ENCODE measurements around the gene SORCS2. TPM values are rescaled to one million over a fixed set of nuclear protein-coding genes. Genes with fewer than 3 reads are reported as not detected.

The SORCS2 gene
- total and polyA plus RNA-seq, 2 of the 8 experiments (the other 6 are each of a cell fraction or from before 2014, with no cell fraction given): 0.36 to 1.8 TPM

DNA sequence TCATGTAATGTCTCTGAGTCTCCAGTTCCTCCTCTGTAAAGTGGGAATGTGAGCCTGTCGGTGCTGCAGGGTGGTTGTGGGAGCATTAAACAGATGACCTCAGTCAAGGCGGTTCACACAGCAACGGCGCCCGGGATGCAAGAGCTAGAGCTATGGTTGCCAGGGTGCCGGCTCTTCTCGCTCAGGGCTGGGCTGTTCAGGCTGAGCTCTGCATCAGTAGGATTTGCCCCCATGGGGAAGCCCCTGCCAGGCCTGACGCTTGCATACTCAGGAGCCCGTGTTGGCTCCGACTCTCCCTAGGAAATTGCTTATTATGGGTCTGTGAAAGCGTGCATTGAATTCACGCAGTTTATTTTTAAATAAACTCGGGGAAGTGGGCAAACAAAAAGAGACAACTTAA lies 175.1 kb downstream of the SORCS2 start:
- H2BK20ac ChIP-seq (ENCODE audit: low read length): no peak overlapping the region
- H3K9ac ChIP-seq (replicated peaks in 1 of 4; ENCODE audit: extremely low read depth in 1 of 4, low read depth in 3 of 4, low read length in 3 of 4): no peak overlapping the region
- no peak for TF ChIP-seq SP4 (IDR thresholded peaks at IDR 0.05; ENCODE audit: low read length)
- no peak for TF ChIP-seq POLR2A (IDR thresholded peaks at IDR 0.05; ENCODE audit: control extremely low read depth in 1 of 2, low read depth in 2 of 2, low read length in 2 of 2)
- TF ChIP-seq CEBPB (IDR thresholded peaks at IDR 0.05; ENCODE audit: low read depth, low read length): no peak
- TF ChIP-seq CHD2 (IDR thresholded peaks at IDR 0.05; ENCODE audit: low read length): no peak
- TF ChIP-seq, protein P1, sequence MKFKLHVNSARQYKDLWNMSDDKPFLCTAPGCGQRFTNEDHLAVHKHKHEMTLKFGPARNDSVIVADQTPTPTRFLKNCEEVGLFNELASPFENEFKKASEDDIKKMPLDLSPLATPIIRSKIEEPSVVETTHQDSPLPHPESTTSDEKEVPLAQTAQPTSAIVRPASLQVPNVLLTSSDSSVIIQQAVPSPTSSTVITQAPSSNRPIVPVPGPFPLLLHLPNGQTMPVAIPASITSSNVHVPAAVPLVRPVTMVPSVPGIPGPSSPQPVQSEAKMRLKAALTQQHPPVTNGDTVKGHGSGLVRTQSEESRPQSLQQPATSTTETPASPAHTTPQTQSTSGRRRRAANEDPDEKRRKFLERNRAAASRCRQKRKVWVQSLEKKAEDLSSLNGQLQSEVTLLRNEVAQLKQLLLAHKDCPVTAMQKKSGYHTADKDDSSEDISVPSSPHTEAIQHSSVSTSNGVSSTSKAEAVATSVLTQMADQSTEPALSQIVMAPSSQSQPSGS (IDR thresholded peaks at IDR 0.05; ENCODE audit: low read length): no peak
- TF ChIP-seq, protein P2, sequence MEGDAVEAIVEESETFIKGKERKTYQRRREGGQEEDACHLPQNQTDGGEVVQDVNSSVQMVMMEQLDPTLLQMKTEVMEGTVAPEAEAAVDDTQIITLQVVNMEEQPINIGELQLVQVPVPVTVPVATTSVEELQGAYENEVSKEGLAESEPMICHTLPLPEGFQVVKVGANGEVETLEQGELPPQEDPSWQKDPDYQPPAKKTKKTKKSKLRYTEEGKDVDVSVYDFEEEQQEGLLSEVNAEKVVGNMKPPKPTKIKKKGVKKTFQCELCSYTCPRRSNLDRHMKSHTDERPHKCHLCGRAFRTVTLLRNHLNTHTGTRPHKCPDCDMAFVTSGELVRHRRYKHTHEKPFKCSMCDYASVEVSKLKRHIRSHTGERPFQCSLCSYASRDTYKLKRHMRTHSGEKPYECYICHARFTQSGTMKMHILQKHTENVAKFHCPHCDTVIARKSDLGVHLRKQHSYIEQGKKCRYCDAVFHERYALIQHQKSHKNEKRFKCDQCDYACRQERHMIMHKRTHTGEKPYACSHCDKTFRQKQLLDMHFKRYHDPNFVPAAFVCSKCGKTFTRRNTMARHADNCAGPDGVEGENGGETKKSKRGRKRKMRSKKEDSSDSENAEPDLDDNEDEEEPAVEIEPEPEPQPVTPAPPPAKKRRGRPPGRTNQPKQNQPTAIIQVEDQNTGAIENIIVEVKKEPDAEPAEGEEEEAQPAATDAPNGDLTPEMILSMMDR (IDR thresholded peaks at IDR 0.05; ENCODE audit: control extremely low read depth in 1 of 3, insufficient read depth in 1 of 3, low read depth in 1 of 3, low read length in 3 of 3): no peak
- TF ChIP-seq SRF (IDR thresholded peaks at IDR 0.05; ENCODE audit: low read depth, low read length): no peak
- no peak for TF ChIP-seq MAFK (IDR thresholded peaks at IDR 0.05; ENCODE audit: low read depth, low read length)
- no peak for TF ChIP-seq MAX (IDR thresholded peaks at IDR 0.05)
- TF ChIP-seq JUN (IDR thresholded peaks at IDR 0.05; ENCODE audit: low read depth, low read length): no peak

More for the DNA sequence above, 175.1 kb downstream of the SORCS2 start:
- no peaks in the 10 kb centered on the region for H3K36me3 ChIP-seq (ENCODE audit: control insufficient read depth in 2 of 4, insufficient read depth in 4 of 4, low read length in 3 of 4)
- no peak overlapping the region for H4K5ac ChIP-seq (ENCODE audit: insufficient read length, low read depth, low read length)
- H3K4ac ChIP-seq (replicated peaks; ENCODE audit: insufficient read length, low read depth, low read length): no peak overlapping the region
- FAIRE-seq (no peak), DNase-seq (ENCODE audit: low read depth in 1 of 2, low spot score in 2 of 2) (no peak)
- peaks cover 8% of the 10 kb centered on the region; the same call in 1 of the 2 replicates for H3K23me2 ChIP-seq (ENCODE audit: low read depth, low read length)
- H3K27ac ChIP-seq (ENCODE audit: low read depth, low read length): no peak overlapping the region
- no peak overlapping the region for H3K18ac ChIP-seq (ENCODE audit: extremely low read depth, low read length)
- no peak overlapping the region for H3K4me2 ChIP-seq (ENCODE audit: insufficient read depth in 1 of 2, low read depth in 2 of 2, low read length in 2 of 2)
- no peaks in the 10 kb centered on the region for H3K79me2 ChIP-seq (ENCODE audit: control insufficient read depth in 1 of 2, insufficient read depth in 2 of 2, low read length in 2 of 2)
- H4K91ac ChIP-seq (replicated peaks; ENCODE audit: insufficient read length, low read length): no peak overlapping the region
- no peak overlapping the region for H2AFZ ChIP-seq (ENCODE audit: low read length)
- H2BK12ac ChIP-seq (ENCODE audit: low read depth, low read length): no peak overlapping the region
- no peak overlapping the region for H2BK120ac ChIP-seq (replicated peaks; ENCODE audit: low read depth, low read length)
- H4K8ac ChIP-seq (ENCODE audit: extremely low read depth, insufficient read depth, low read length): no peak overlapping the region
- no peak overlapping the region for H2BK15ac ChIP-seq (ENCODE audit: low read length)
- no peaks in the 10 kb centered on the region for H3K9me3 ChIP-seq (ENCODE audit: insufficient read depth in 2 of 2, low read depth in 1 of 2, low read length in 1 of 2)
- no peak overlapping the region for H3K4me3 ChIP-seq (ENCODE audit: extremely low read depth in 1 of 4, insufficient read depth in 2 of 4, low read depth in 3 of 4, low read length in 4 of 4)
- ChIA-PET POLR2A (ENCODE audit: partially characterized antibody) (no interaction called here), CTCF (ENCODE audit: partially characterized antibody) (interaction anchor here (1.1 to 3.4 kb wide), 2 partner anchors 31 to 93 kb away, joined by 4 to 15 read pairs; no protein-coding TSS in a partner anchor)
- no peak overlapping the region for H3K56ac ChIP-seq (replicated peaks; ENCODE audit: insufficient read length, low read depth, low read length)
- H4K20me1 ChIP-seq (replicated peaks in 1 of 2; ENCODE audit: control insufficient read depth in 1 of 2, insufficient read depth in 2 of 2, low read length in 2 of 2): peaks cover 0 to 11% of the 10 kb centered on the region in 2 experiments
- no peaks in the 10 kb centered on the region for H3K79me1 ChIP-seq (ENCODE audit: low read depth, low read length)
- 95% methylated on average over 13 of the region's 13 CpGs; no CpG with 5 or more reads in 1 of the 2 experiments for WGBS, 2 experiments (ENCODE audit: extremely low coverage in 1 of 2, insufficient coverage in 1 of 2, insufficient read length in 1 of 2, insufficient replicate concordance in 2 of 2, low coverage in 1 of 2, low lambda C conversion rate in 2 of 2, missing lambda C conversion rate in 1 of 2)
- H3K27me3 ChIP-seq (replicated peaks in 1 of 4; ENCODE audit: control insufficient read depth in 3 of 4, extremely low read depth in 1 of 4, insufficient read depth in 3 of 4, low read length in 3 of 4): no peaks in the 10 kb centered on the region
- H3K23ac ChIP-seq (ENCODE audit: insufficient read length): no peak overlapping the region
- no peak overlapping the region for H2BK5ac ChIP-seq (ENCODE audit: low read depth, low read length)
- no peak overlapping the region for H3K14ac ChIP-seq (ENCODE audit: insufficient read length)
- no peak overlapping the region for H2AK5ac ChIP-seq (ENCODE audit: low read depth, low read length)
- peaks cover 0 to 2% (median under 1%) of the 10 kb centered on the region in 4 experiments; a peak in 3 of 7 replicates for H3K4me1 ChIP-seq (replicated peaks in 1 of 4; ENCODE audit: control insufficient read depth in 3 of 4, insufficient read depth in 4 of 4, low read length in 3 of 4)
